ENCODE results near the gene SLC7A1. TPM values are rescaled to one million over a fixed set of nuclear protein-coding genes. Genes with fewer than 3 reads are reported as not detected.

SLC7A1 gene
- total RNA-seq, 2 donors from 2014 or later: 19.1 to 35.3 TPM

DNA sequence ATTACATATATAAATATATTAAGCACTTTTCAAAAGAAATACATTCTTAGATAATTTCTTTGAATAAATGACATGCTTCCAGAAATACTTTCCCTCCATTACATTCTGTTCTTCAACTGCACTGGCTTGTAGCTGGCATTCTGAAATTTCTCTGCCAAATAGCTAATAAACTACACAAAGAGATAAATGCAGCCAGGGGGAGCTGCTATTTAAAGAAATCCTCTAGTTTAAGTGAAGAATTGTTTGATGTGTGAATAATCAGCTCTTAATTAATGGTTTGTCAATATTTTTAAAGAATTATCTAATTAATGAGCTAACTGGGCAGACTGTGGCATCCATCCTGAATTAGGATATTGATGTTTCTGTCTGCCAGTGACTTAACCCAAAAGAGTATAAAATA is 30.7 kb downstream of the SLC7A1 start:
- H3K4me3 ChIP-seq: no peak overlapping the region
- peaks cover 16% of the 10 kb centered on the region for H3K4me1 ChIP-seq (replicated peaks)
- no peaks in the 10 kb centered on the region for H3K36me3 ChIP-seq
- H3K9me3 ChIP-seq: no peaks in the 10 kb centered on the region
- intact Hi-C loops (cut with DNase I): loop anchor here (5.0 kb wide), 1 partner anchor 547 kb away; no protein-coding TSS in a partner anchor
- H3K27me3 ChIP-seq (replicated peaks; ENCODE audit: insufficient read depth): no peaks in the 10 kb centered on the region
- H3K27ac ChIP-seq: no peak overlapping the region
- TF ChIP-seq POLR2AphosphoS5 (IDR thresholded peaks at IDR 0.05) (no peak), POLR2A (IDR thresholded peaks at IDR 0.05) (no peak), CTCF (IDR thresholded peaks at IDR 0.05) (peak in 2 of 4 experiments; percentile 34 to 44)
- DNase-seq (ENCODE audit: low spot score): no peak

GRCh38 chr13:29564373-29564772 is 31.1 kb downstream of the SLC7A1 start:
- no peaks in the 10 kb centered on the region for H3K9me3 ChIP-seq
- 78% methylated on average over 5 of the region's 5 CpGs for WGBS
- H3K4me1 ChIP-seq (replicated peaks): peaks cover 16% of the 10 kb centered on the region
- no peak overlapping the region for H3K4me3 ChIP-seq
- H3K36me3 ChIP-seq: no peaks in the 10 kb centered on the region
- no peak for TF ChIP-seq CTCF (IDR thresholded peaks at IDR 0.05)
- no peak for TF ChIP-seq POLR2AphosphoS5 (IDR thresholded peaks at IDR 0.05)
- no peak for TF ChIP-seq POLR2A (IDR thresholded peaks at IDR 0.05)
- H3K27me3 ChIP-seq (replicated peaks; ENCODE audit: insufficient read depth): no peaks in the 10 kb centered on the region
- no peak for DNase-seq (ENCODE audit: low spot score)
- intact Hi-C loops (cut with DNase I): no loop called here
- H3K27ac ChIP-seq: no peak overlapping the region

DNA sequence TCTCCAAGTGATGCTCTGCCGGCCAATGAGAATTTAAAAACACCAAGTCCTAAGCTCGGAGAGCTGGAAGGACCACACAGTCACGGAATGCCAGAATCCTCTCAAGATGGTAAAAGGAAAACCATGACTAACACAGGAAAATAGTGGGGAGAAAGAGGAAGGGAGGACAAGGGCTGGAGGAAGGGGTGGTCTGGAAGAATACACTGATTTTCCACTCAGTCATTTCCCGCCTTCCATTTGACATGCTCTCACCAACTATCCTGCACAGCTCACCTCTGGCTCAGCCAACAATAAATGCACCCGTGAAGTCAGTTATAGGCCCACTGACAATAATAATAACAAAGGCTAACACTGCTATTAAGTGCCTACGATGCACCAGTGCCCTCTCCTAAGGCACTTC is 31.5 kb downstream of the SLC7A1 start:
- intact Hi-C loops (cut with DNase I): no loop called here
- Histone ChIP-seq H3K4me3 (no peak overlapping the region), H3K9me3 (no peaks in the 10 kb centered on the region), H3K36me3 (no peaks in the 10 kb centered on the region), H3K27me3 (replicated peaks; ENCODE audit: insufficient read depth) (no peaks in the 10 kb centered on the region), H3K27ac (no peak overlapping the region), H3K4me1 (replicated peaks) (peaks cover 12% of the 10 kb centered on the region)
- DNase-seq (ENCODE audit: low spot score): no peak
- TF ChIP-seq POLR2AphosphoS5 (IDR thresholded peaks at IDR 0.05) (no peak), CTCF (IDR thresholded peaks at IDR 0.05) (no peak), POLR2A (IDR thresholded peaks at IDR 0.05) (no peak)
- 84% methylated on average over 6 of the region's 6 CpGs for WGBS

- H3K4me1 ChIP-seq (replicated peaks): peaks cover 2% of the 10 kb centered on the region
- H3K36me3 ChIP-seq: no peaks in the 10 kb centered on the region
- no peak for DNase-seq (ENCODE audit: low spot score)
- H3K27ac ChIP-seq: no peak overlapping the region
- intact Hi-C loops (cut with DNase I): no loop called here
- TF ChIP-seq CTCF (IDR thresholded peaks at IDR 0.05) (no peak), POLR2A (IDR thresholded peaks at IDR 0.05) (no peak), POLR2AphosphoS5 (IDR thresholded peaks at IDR 0.05) (no peak)
- 96% methylated on average over 7 of the region's 7 CpGs for WGBS
- H3K4me3 ChIP-seq: no peak overlapping the region
- H3K9me3 ChIP-seq: no peaks in the 10 kb centered on the region
- no peaks in the 10 kb centered on the region for H3K27me3 ChIP-seq (replicated peaks; ENCODE audit: insufficient read depth)
Observed at GRCh38 chr13:29562786-29563438, 32.6 kb downstream of the SLC7A1 start.

- Histone ChIP-seq H3K4me3 (no peak overlapping the region), H3K9me3 (no peaks in the 10 kb centered on the region), H3K27ac (no peak overlapping the region), H3K4me1 (replicated peaks) (no peaks in the 10 kb centered on the region), H3K36me3 (no peaks in the 10 kb centered on the region), H3K27me3 (replicated peaks; ENCODE audit: insufficient read depth) (no peaks in the 10 kb centered on the region)
- no peak for DNase-seq (ENCODE audit: low spot score)
- TF ChIP-seq POLR2A (IDR thresholded peaks at IDR 0.05): no peak
- TF ChIP-seq CTCF (IDR thresholded peaks at IDR 0.05): no peak
- TF ChIP-seq POLR2AphosphoS5 (IDR thresholded peaks at IDR 0.05): no peak
- 78% methylated on average over 6 of the region's 6 CpGs for WGBS
- intact Hi-C loops (cut with DNase I): no loop called here
Observed at GRCh38 chr13:29561918-29562317, 33.6 kb downstream of the SLC7A1 start.
